ENCODE results near the gene PTPRJ.

PTPRJ gene

GRCh38 chr11:48074425-48075181 lies 94.2 kb downstream of the PTPRJ start:
- no peak for DNase-seq

- no peak for DNase-seq
Measured at GRCh38 chr11:48075637-48076036, 95.3 kb downstream of the PTPRJ start.

DNA sequence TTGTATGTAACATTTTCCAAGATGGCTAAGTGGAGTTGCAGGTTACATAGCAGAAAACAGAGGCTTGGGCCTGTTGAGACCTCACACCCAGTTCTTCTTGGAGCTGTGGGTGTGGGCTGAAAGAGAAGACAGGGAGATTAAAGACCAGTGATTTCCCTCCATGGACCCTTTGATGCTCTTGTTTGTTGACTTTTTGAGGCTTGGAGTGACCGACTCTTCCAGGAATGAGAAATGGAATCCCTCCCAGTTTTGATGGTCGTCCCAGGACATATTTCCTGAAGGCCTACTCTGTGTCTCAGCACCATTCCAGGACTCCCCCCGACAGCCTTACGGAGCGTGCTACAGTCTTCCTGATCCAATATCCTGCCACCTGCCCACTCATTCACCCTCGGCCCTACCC lies 96.9 kb downstream of the PTPRJ start:
- no peak for DNase-seq

DNA sequence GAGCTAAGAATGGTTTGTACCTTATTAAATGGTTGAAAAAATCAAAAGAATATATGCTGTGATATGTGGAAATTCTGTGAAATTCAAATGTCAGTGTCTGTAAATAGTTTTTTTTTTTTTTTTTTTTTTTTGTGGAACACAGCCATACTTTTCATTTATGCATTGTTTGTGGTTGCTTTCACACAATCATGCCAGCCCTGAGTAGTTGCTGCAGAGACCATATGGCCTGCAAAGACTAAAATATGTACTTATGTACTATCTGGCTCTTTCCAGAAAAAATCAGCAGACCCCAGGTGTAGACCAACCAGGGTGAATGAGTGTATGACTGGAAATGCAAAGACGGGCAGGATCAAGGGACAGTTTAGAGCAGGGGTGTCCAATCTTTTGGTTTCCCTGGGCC lies 98.3 kb downstream of the PTPRJ start:
- DNase-seq, result no peak

- no peak for DNase-seq
Measured at GRCh38 chr11:48079596-48079995, 99.2 kb downstream of the PTPRJ start.

- DNase-seq, result no peak
Measured at GRCh38 chr11:48080301-48080861, 100.0 kb downstream of the PTPRJ start.

GRCh38 chr11:48081151-48082010 lies 101.0 kb downstream of the PTPRJ start:
- peak in 1 of 2 experiments; percentile 5 for DNase-seq

GRCh38 chr11:48082771-48083170 lies 102.4 kb downstream of the PTPRJ start:
- no peak for DNase-seq

DNA sequence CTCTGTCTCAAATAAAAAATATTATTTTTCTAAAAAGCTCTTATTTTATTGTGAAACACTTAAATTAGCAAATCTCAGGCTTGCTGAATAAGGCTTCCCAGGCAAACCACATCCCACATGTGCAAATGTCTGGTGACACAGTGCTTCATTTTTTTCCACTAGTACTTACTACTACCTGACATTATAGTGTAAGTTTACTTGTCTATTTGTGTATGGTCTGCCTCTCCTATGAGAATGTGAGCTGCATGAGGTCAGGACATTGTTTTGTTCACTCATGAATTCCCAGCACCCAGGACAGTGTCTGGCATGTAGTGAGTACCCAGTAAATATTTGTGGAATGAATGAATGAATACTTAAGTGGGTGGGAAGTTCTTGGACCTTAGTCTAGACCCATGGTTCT lies 103.1 kb downstream of the PTPRJ start:
- DNase-seq, result no peak

GRCh38 chr11:48085688-48086087 lies 105.3 kb downstream of the PTPRJ start:
- no peak for DNase-seq

- DNase-seq, result no peak
Measured at GRCh38 chr11:48087422-48087821, 107.1 kb downstream of the PTPRJ start.

GRCh38 chr11:48087974-48088681 lies 107.8 kb downstream of the PTPRJ start:
- DNase-seq, result no peak

DNA sequence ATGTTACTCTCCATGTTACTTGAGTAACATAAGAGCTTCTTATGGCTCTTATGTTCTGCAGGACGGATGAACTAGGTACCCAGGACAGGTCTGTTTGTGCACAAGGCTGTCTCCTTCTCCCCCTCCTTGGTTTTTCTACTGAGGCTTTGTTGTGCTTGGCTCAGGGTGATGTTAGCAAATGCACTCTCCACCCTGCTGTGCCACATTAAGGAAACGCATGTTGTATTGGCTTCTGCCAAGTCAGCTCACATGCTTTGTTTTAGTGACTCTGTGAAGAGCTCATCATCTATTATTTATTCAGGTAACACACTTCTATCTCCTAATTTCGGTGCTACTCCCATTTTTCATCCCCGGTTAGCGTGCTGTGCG lies 108.3 kb downstream of the PTPRJ start:
- no peak for DNase-seq

DNA sequence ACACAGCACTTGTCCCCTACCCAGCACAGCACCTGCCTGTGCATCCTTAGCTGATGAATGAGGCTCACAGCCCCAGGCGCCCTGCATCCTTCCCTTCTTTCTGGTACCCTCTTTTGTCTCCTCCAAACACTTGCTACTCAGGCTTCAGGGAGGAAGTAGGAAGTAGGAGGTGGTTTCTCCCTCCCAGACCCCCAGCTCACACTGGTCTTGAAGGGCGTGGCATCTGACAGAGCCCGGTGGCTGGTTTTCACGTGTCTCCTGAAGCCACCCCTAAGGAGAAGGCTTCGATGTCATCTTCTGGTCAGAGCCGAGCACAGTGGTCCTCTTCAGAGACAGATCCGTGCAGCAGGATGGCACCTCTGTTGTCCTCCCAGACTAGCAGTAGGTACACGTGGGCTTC lies 109.8 kb downstream of the PTPRJ start:
- DNase-seq, result no peak

- no peak for DNase-seq
Measured at GRCh38 chr11:48091426-48092102, 111.2 kb downstream of the PTPRJ start.

- no peak for DNase-seq
Measured at GRCh38 chr11:48093323-48093722, 113.0 kb downstream of the PTPRJ start.

GRCh38 chr11:48093795-48094642 lies 113.7 kb downstream of the PTPRJ start:
- DNase-seq, result no peak

- no peak for DNase-seq
Measured at GRCh38 chr11:48094643-48095339, 114.4 kb downstream of the PTPRJ start.

DNA sequence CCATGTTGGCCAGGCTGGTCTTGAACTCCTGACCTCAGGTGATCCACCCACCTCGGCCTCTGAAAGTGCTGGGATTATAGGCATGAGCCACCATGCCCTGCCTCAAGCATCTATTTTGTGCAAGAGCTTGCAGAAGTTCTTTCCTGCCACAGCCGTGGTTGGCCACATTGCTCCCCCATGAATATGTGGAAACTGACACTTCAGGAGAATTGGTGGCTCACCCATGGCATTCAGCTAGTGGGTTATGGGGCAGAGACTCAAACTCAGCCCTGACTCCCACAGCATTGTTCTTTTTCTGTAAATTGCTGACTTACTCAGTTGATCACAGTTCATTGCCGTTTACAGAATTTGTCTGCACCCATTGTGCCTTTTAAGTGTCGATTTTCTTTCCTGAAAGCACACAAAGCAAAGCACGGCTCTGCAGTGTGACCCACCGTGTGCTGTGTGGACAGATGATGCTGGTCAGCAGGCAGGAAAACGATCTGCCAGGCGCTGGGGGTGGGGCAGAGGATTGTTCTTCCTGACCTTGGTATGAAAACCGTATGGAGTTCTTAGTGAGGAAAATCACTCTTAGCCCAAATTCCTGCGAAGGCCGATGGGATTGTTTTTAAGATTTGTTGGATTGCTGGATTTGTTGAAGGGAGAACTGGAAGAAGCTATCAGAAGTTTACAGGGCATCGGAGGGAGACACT lies 115.6 kb downstream of the PTPRJ start:
- no peak for DNase-seq

Measured in activated CD4-positive, alpha-beta T cell treated with anti-CD3 and anti-CD28 coated beads, Interleukin-2, amount 50 U/mL, for 4 hours (primary cell).